K562 (cell line): ENCODE data around the gene TMEM63A. TPM values are rescaled to one million over a fixed set of nuclear protein-coding genes. Genes with fewer than 3 reads are reported as not detected.
A peak's percentile ranks its signal among the peaks of the same experiment; 100 is the strongest.

ENCODE experiments used
- ATF3 ChIP-seq, 2 experiments: fragments of 450-650 bp in 1 of 2; sonication (generic) in 1 of 2; formaldehyde crosslinking in 1 of 2; IDR thresholded peaks in 1 of 2; conservative IDR thresholded peaks in 1 of 2; 2 replicates each; pipeline versions ENCODE4 v1.6.1 to v1.8.1; 2016 to 2023; ENCODE audit warnings: mild to moderate bottlenecking in 2 of 2, moderate library complexity in 2 of 2, inconsistent platforms in 1 of 2, missing genetic modification reagents in 1 of 2
- BCL6 ChIP-seq: fragments of 250-450 bp; sonication (Bioruptor Pico); IDR thresholded peaks from 2 replicates; pipeline ENCODE4 v1.4.0; 2020
- CBFB ChIP-seq: sonication (generic); formaldehyde crosslinking; IDR thresholded peaks from 2 replicates; pipeline ENCODE4 v1.4.0; 2020; ENCODE audit warnings: mild to moderate bottlenecking, missing genetic modification reagents
- CBX5 ChIP-seq: IDR thresholded peaks from 2 replicates; pipeline ENCODE4 v1.6.1; 2014; ENCODE audit warnings: low read depth, borderline replicate concordance
- CREBBP ChIP-seq: IDR thresholded peaks from one replicate; pipeline ENCODE4 v1.6.1; 2012; ENCODE audit warnings: low read depth, mild to moderate bottlenecking, control low read depth, inconsistent platforms, low read length
- GABPB2 ChIP-seq: fragments of 250-450 bp; sonication (Bioruptor Pico); conservative IDR thresholded peaks from 2 replicates; pipeline ENCODE4 v1.5.1; 2021; ENCODE audit warnings: mild to moderate bottlenecking
- KAT2B ChIP-seq: IDR thresholded peaks from one replicate; pipeline ENCODE4 v1.6.1; 2012; ENCODE audit warnings: low read depth, mild to moderate bottlenecking, control low read depth, inconsistent platforms, low read length, moderate library complexity
- KLF13 ChIP-seq: fragments of 450-650 bp; IDR thresholded peaks from 2 replicates; pipeline ENCODE4 v1.6.1; 2016; ENCODE audit warnings: missing genetic modification characterization, low read depth, mild to moderate bottlenecking, missing compliant biosample characterization, moderate library complexity, borderline replicate concordance
- MTA3 ChIP-seq: fragments of 450-650 bp; formaldehyde crosslinking; IDR thresholded peaks from 2 replicates; pipeline ENCODE4 v1.6.1; 2017; ENCODE audit warnings: mild to moderate bottlenecking, borderline replicate concordance
- MXI1 ChIP-seq: IDR thresholded peaks from 2 replicates; pipeline ENCODE4 v1.6.1; 2011; ENCODE audit warnings: low read depth, mild to moderate bottlenecking, improper control_type of control experiment, low read length
- NFRKB ChIP-seq: fragments of 450-650 bp; IDR thresholded peaks from 2 replicates; pipeline ENCODE4 v1.6.1; 2016; ENCODE audit warnings: low read depth
- NRF1 ChIP-seq, 2 experiments: fragments of 450-650 bp; IDR thresholded peaks in 1 of 2; conservative IDR thresholded peaks in 1 of 2; 2 replicates each; pipeline ENCODE4 v1.6.1; 2014; ENCODE audit warnings: mild to moderate bottlenecking in 2 of 2
- POLR2G ChIP-seq: fragments of 200-400 bp; formaldehyde crosslinking; IDR thresholded peaks from 2 replicates; pipeline ENCODE4 v1.6.1; 2017; ENCODE audit warnings: low read depth, mild to moderate bottlenecking, antibody characterized with exemption, low read length, moderate library complexity
- SAP30 ChIP-seq: fragments of 200-600 bp; sonication (generic); IDR thresholded peaks from 2 replicates; pipeline ENCODE4 v1.6.1; 2012; ENCODE audit warnings: borderline replicate concordance, low read depth, mild to moderate bottlenecking, moderate library complexity, low read length, control low read depth, inconsistent platforms; ENCODE audit not compliant: insufficient read depth, poor library complexity, severe bottlenecking
- SETDB1 ChIP-seq: IDR thresholded peaks from one replicate; pipeline ENCODE4 v1.6.1; 2012; ENCODE audit warnings: low read length, control low read depth, inconsistent platforms
- SMC3 ChIP-seq: conservative IDR thresholded peaks from 2 replicates; pipeline ENCODE4 v1.6.1; 2011; ENCODE audit warnings: low read depth, low read length, improper control_type of control experiment; ENCODE audit not compliant: insufficient read depth
- STAT5B ChIP-seq: fragments of 250-450 bp; sonication (Bioruptor Pico); IDR thresholded peaks from 2 replicates; pipeline ENCODE4 v1.8.0; 2021; ENCODE audit warnings: mild to moderate bottlenecking, inconsistent platforms
- TAF7 ChIP-seq: fragments of 450-650 bp; IDR thresholded peaks from 2 replicates; pipeline ENCODE4 v1.6.1; 2016; ENCODE audit warnings: missing genetic modification characterization, missing compliant biosample characterization
- UBTF ChIP-seq, 2 experiments: IDR thresholded peaks; 2 replicates each; pipeline ENCODE4 v1.6.1; 2012; ENCODE audit warnings: improper control_type of control experiment in 2 of 2, low read depth in 2 of 2, low read length in 2 of 2, borderline replicate concordance in 1 of 2
- ZBTB8A ChIP-seq: fragments of 450-650 bp; IDR thresholded peaks from 2 replicates; pipeline ENCODE4 v1.6.1; 2018; ENCODE audit warnings: mild to moderate bottlenecking, moderate library complexity; ENCODE audit not compliant: partially characterized antibody
- ZC3H8 ChIP-seq: fragments of 450-650 bp; IDR thresholded peaks from 2 replicates; pipeline ENCODE4 v1.6.1; 2017
- ZFP91 ChIP-seq: sonication (generic); formaldehyde crosslinking; IDR thresholded peaks from 2 replicates; pipeline ENCODE4 v1.8.0; 2022; ENCODE audit warnings: mild to moderate bottlenecking, missing genetic modification reagents
- ZNF23 ChIP-seq: fragments of 250-450 bp; sonication (Bioruptor Pico); IDR thresholded peaks from 2 replicates; pipeline ENCODE4 v1.4.0; 2020; ENCODE audit warnings: mild to moderate bottlenecking
- polyA plus RNA-seq, 8 experiments: library from polyadenylated mRNA; depleted of rRNA in 4 of 8; stranded (reverse) in 5 of 8; unstranded in 3 of 8; fragments of >200 nt; fragmentation: Nextera tagmentation in 2 of 8; fragmentation: Illumina TruSeq in 1 of 8; extraction: Ambion mirVana in 2 of 8; extraction: Trizol in 1 of 8; gene quantifications; 2 replicates each; pipeline versions ENCODE4 v1.2.1 to v1.2.3, GENCODE V29; 2011 to 2014; ENCODE audit warnings: inconsistent platforms in 1 of 8, missing spikeins in 1 of 8
- total RNA-seq, 7 experiments: library from RNA; depleted of rRNA in 6 of 7; stranded (reverse); fragments of >200 nt in 6 of 7; fragmentation: Illumina TruSeq in 2 of 7; extraction: Trizol in 2 of 7; gene quantifications; 2 replicates each; pipeline versions ENCODE4 v1.2.1 to v1.2.3, GENCODE V29; 2011 to 2021; ENCODE audit warnings: low replicate concordance in 1 of 7

Gene TMEM63A
- total and polyA plus RNA-seq, 9 of the 15 experiments (the other 6 are each of a cell fraction or from before 2014, with no cell fraction given), result 2.0 to 54.6 (median 17.5) TPM

GRCh38 chr1:225923692-225924555 lies 41.7 kb upstream of the TMEM63A start, which contains the start of gene PYCR2 (continued):
- TF ChIP-seq ZNF23 (CRISPR knock-in tag), result no peak
- peak; percentile 76; the same call in 1 of the 2 replicates for TF ChIP-seq MTA3
- no peak for TF ChIP-seq KAT2B
- TF ChIP-seq BCL6, result no peak
- no peak for TF ChIP-seq CBX5
- peak; percentile 60 to 68; a peak in 3 of 4 replicates for TF ChIP-seq NRF1 (conservative IDR thresholded peaks at IDR 0.05 in 1 of 2, IDR thresholded peaks at IDR 0.05 in 1 of 2)
- 0 out of 2 replicates have a peak, but pooled peaks have one; percentile 14 for TF ChIP-seq TAF7 (tag)
- TF ChIP-seq STAT5B (CRISPR knock-in tag), result no peak
- TF ChIP-seq POLR2G, result peak; percentile 99
- no peak for TF ChIP-seq CREBBP
- peak; percentile 92 to 96 for TF ChIP-seq UBTF (IDR thresholded peaks at IDR 0.05; ENCODE audit: borderline replicate concordance in 1 of 2, low read depth in 2 of 2, low read length in 2 of 2)
- TF ChIP-seq NFRKB, result 0 out of 2 replicates have a peak, but pooled peaks have one; percentile 53
- TF ChIP-seq SMC3, result no peak; the same call in 1 of the 2 replicates
- peak; percentile 64; the same call in 1 of the 2 replicates for TF ChIP-seq CBFB (CRISPR knock-in tag)
- 0 out of 2 replicates have a peak, but pooled peaks have one; percentile 63 for TF ChIP-seq ZFP91
- TF ChIP-seq SETDB1, result no peak
- no peak for TF ChIP-seq ZBTB8A
- peak; percentile 89 for TF ChIP-seq MXI1
- peak; percentile 68 for TF ChIP-seq ATF3 (IDR thresholded peaks at IDR 0.05)
- peak; percentile 52; the same call in 1 of the 2 replicates for TF ChIP-seq ATF3 (CRISPR knock-in tag; conservative IDR thresholded peaks at IDR 0.05)
- TF ChIP-seq GABPB2 (CRISPR knock-in tag), result no peak
- peak; percentile 81 for TF ChIP-seq SAP30
- no peak; the same call in 1 of the 2 replicates for TF ChIP-seq ZC3H8
- peak; percentile 87 for TF ChIP-seq KLF13 (tag)
